ENCODE measurements around the gene TBX19.
A peak's percentile ranks its signal among the peaks of the same experiment; 100 is the strongest.

The TBX19 gene

GRCh38 chr1:168243198-168243597 is 37.5 kb upstream of the TBX19 start:
- peak overlapping the region; percentile 93 for H3K27ac Mint-ChIP-seq
- peaks cover 12% of the 10 kb centered on the region for H3K4me1 Mint-ChIP-seq
- no peaks in the 10 kb centered on the region for H3K9me3 Mint-ChIP-seq
- H3K36me3 Mint-ChIP-seq (ENCODE audit: low read depth), result peaks cover 89% of the 10 kb centered on the region
- DNase-seq, result no peak
- no peak overlapping the region for H3K4me3 Mint-ChIP-seq
- no peaks in the 10 kb centered on the region for H3K27me3 Mint-ChIP-seq (ENCODE audit: low read depth, poor library complexity)
- no peak for TF ChIP-seq CTCF (IDR thresholded peaks at IDR 0.05)

GRCh38 chr1:168243636-168244212 is 37.0 kb upstream of the TBX19 start:
- no peak for TF ChIP-seq CTCF (IDR thresholded peaks at IDR 0.05)
- no peak overlapping the region for H3K4me3 Mint-ChIP-seq
- peaks cover 12% of the 10 kb centered on the region for H3K4me1 Mint-ChIP-seq
- H3K9me3 Mint-ChIP-seq, result no peaks in the 10 kb centered on the region
- no peaks in the 10 kb centered on the region for H3K27me3 Mint-ChIP-seq (ENCODE audit: low read depth, poor library complexity)
- H3K36me3 Mint-ChIP-seq (ENCODE audit: low read depth), result peaks cover 91% of the 10 kb centered on the region
- H3K27ac Mint-ChIP-seq, result peak overlapping the region; percentile 93
- no peak for DNase-seq

GRCh38 chr1:168245042-168245441 is 35.6 kb upstream of the TBX19 start:
- H3K27ac Mint-ChIP-seq, result peak overlapping the region; percentile 22
- no peak for TF ChIP-seq CTCF (IDR thresholded peaks at IDR 0.05)
- no peak for DNase-seq

GRCh38 chr1:168246506-168246905 is 34.2 kb upstream of the TBX19 start:
- H3K9me3 Mint-ChIP-seq, result no peaks in the 10 kb centered on the region
- no peak for TF ChIP-seq CTCF (IDR thresholded peaks at IDR 0.05)
- H3K27ac Mint-ChIP-seq, result no peak overlapping the region
- H3K4me1 Mint-ChIP-seq, result peaks cover 31% of the 10 kb centered on the region
- no peaks in the 10 kb centered on the region for H3K27me3 Mint-ChIP-seq (ENCODE audit: low read depth, poor library complexity)
- H3K4me3 Mint-ChIP-seq, result no peak overlapping the region
- H3K36me3 Mint-ChIP-seq (ENCODE audit: low read depth), result peaks cover 71% of the 10 kb centered on the region
- no peak for DNase-seq

More at GRCh38 chr1:168245042-168245441, 35.6 kb upstream of the TBX19 start:
- no peaks in the 10 kb centered on the region for H3K9me3 Mint-ChIP-seq
- peaks cover 83% of the 10 kb centered on the region for H3K36me3 Mint-ChIP-seq (ENCODE audit: low read depth)
- no peaks in the 10 kb centered on the region for H3K27me3 Mint-ChIP-seq (ENCODE audit: low read depth, poor library complexity)
- H3K4me3 Mint-ChIP-seq, result no peak overlapping the region
- H3K4me1 Mint-ChIP-seq, result peaks cover 17% of the 10 kb centered on the region

GRCh38 chr1:168252204-168252733 is 28.4 kb upstream of the TBX19 start:
- Mint-ChIP-seq H3K4me3 (no peak overlapping the region), H3K27ac (no peak overlapping the region), H3K4me1 (peaks cover 19% of the 10 kb centered on the region), H3K36me3 (ENCODE audit: low read depth) (peaks cover 66% of the 10 kb centered on the region), H3K27me3 (ENCODE audit: low read depth, poor library complexity) (no peaks in the 10 kb centered on the region), H3K9me3 (peaks cover 30% of the 10 kb centered on the region)
- no peak for TF ChIP-seq CTCF (IDR thresholded peaks at IDR 0.05)
- no peak for DNase-seq

- Mint-ChIP-seq H3K9me3 (peaks cover 45% of the 10 kb centered on the region), H3K36me3 (ENCODE audit: low read depth) (peaks cover 63% of the 10 kb centered on the region), H3K4me1 (peaks cover 18% of the 10 kb centered on the region), H3K4me3 (no peak overlapping the region), H3K27me3 (ENCODE audit: low read depth, poor library complexity) (no peaks in the 10 kb centered on the region), H3K27ac (no peak overlapping the region)
- TF ChIP-seq CTCF (IDR thresholded peaks at IDR 0.05), result no peak
- DNase-seq, result no peak
These were observed 24.5 kb upstream of the TBX19 start for GRCh38 chr1:168256164-168256563.
